ENCODE results near the gene GALNT17.

DNA sequence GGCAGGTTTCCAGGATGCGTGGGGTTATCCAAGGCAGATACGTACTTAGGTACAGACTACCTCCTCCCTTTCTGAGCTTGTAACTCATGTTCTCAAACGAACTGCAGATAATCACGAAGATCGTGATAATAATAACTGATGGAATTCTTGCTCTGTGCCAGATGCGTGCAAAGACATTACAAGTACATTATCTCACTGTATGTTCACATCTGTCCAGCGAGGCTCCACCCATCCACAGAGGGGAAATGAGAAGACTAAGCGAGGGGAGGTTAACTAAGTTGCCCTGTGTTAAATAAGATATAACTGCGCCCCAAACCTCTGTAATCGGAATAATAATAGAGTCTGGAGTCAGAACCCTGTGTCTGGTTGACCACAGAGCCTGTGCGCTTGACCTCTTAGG, 1.9 kb downstream of the GALNT17 start:
- TF ChIP-seq, protein P1, sequence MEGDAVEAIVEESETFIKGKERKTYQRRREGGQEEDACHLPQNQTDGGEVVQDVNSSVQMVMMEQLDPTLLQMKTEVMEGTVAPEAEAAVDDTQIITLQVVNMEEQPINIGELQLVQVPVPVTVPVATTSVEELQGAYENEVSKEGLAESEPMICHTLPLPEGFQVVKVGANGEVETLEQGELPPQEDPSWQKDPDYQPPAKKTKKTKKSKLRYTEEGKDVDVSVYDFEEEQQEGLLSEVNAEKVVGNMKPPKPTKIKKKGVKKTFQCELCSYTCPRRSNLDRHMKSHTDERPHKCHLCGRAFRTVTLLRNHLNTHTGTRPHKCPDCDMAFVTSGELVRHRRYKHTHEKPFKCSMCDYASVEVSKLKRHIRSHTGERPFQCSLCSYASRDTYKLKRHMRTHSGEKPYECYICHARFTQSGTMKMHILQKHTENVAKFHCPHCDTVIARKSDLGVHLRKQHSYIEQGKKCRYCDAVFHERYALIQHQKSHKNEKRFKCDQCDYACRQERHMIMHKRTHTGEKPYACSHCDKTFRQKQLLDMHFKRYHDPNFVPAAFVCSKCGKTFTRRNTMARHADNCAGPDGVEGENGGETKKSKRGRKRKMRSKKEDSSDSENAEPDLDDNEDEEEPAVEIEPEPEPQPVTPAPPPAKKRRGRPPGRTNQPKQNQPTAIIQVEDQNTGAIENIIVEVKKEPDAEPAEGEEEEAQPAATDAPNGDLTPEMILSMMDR (conservative IDR thresholded peaks at IDR 0.05; ENCODE audit: low read length), result no peak
- TF ChIP-seq EZH2phosphoT487 (IDR thresholded peaks at IDR 0.05; ENCODE audit: borderline replicate concordance), result no peak

Data from Loucy (cell line).